ENCODE data around the gene LAMA4.

Gene LAMA4

DNA sequence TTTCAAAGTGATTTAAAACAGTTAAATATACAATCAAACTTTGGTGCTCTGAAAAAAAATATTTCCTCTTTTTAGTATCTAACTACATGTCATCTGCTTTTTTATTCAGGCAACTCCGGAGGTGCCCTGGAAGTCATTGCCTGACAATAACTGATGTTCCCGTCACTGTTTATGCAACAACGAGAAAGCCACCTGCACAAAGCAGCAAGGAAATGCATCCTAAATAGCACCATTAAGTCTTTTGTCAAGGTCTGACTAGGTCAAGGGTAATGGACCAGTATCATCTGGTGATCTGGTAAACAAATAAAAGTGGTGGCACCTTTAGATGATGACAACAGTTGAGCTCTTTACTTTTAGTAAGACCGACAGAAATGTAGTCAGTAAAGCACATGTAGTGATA lies 153.8 kb downstream of the LAMA4 start:
- H3K27ac ChIP-seq, result no peak overlapping the region
- TF ChIP-seq, protein P1, sequence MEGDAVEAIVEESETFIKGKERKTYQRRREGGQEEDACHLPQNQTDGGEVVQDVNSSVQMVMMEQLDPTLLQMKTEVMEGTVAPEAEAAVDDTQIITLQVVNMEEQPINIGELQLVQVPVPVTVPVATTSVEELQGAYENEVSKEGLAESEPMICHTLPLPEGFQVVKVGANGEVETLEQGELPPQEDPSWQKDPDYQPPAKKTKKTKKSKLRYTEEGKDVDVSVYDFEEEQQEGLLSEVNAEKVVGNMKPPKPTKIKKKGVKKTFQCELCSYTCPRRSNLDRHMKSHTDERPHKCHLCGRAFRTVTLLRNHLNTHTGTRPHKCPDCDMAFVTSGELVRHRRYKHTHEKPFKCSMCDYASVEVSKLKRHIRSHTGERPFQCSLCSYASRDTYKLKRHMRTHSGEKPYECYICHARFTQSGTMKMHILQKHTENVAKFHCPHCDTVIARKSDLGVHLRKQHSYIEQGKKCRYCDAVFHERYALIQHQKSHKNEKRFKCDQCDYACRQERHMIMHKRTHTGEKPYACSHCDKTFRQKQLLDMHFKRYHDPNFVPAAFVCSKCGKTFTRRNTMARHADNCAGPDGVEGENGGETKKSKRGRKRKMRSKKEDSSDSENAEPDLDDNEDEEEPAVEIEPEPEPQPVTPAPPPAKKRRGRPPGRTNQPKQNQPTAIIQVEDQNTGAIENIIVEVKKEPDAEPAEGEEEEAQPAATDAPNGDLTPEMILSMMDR (conservative IDR thresholded peaks at IDR 0.05), result no peak
- no peak for TF ChIP-seq ZFX (IDR thresholded peaks at IDR 0.05)

DNA sequence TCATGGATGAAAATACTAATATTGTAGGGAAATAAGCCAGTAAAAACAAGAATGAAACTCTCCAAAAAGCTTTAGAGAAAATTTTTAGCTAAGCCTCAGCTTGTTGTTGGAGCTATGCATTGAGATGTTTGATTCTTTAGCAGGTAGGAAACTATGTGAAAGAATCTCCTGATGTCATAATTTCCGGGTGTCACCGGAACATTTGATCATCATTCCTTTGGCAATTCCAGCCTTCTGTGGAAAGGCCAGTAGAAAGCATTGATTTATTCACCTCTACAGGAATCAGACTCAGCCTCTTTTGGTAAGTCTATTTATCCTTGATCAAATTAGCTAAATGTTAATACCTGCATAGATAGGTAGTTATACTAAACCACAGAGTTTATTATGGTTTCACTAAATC lies 157.5 kb downstream of the LAMA4 start:
- TF ChIP-seq, protein P1 (conservative IDR thresholded peaks at IDR 0.05), result no peak
- no peak for TF ChIP-seq ZFX (IDR thresholded peaks at IDR 0.05)
- H3K27ac ChIP-seq, result no peak overlapping the region

DNA sequence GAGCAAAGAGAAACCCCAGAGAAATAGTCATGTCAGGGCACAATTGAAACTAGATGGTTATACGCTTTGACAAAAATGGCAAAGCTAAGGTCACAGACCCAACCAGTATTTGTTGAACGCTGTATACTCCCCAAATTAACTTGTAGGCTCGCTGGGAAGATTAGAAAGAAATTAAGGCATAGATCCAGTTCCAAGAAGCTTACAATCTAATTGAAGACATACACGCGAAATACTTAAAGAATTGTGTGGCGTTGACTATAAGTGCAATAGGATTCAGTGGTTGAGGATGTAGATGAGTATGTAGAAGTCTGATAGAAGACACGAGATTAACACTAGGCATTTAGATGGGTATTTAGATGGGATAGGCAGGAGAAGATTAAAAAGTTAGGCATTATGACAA lies 166.5 kb downstream of the LAMA4 start:
- no peak overlapping the region for H3K27ac ChIP-seq
- no peak for TF ChIP-seq ZFX (IDR thresholded peaks at IDR 0.05)
- TF ChIP-seq, protein P1 (conservative IDR thresholded peaks at IDR 0.05), result no peak

DNA sequence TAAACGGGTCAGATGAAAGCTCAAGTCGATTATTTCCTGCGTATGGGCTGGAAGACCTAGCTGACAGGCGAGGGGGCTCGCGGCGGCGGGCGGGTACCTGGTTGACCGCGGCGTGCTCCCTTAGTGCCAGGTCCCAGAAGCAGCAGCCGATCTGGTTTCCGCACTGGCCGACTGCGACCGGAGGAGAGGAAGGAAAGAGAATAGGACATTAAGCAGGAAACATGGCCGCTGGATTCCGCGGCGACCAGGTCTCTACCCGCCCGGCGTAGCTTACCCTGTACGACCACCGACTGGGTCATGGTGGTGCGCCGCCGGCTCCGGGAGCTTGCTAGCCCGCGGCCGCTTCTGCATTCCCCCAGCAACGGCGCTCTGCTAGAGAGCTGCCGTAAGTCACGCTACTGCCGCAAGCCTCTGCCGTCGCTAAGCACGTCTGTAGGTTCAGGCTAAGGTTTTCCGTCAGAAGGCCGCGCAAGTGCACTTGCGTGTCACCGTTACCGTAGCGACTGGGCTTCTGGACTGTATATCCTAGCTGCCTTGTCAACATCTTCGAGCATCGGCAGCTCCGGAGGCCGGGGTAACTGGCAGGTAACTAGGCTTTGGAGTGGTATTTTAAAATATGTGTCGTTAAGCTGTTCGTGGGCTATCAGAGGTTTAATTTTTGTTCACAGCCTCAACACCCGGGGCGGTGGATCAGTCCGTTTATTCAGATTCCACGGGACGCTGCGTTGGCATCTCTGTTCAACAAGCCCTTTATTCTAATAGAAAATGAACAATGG lies 167.0 kb downstream of the LAMA4 start, which contains the start of the genes FAM229B and TUBE1:
Gene FAM229B (plus strand): TSS at position 456 of the 776 bp plus-strand sequence. CDS start 11,693 bp downstream, outside the sequence.
Gene TUBE1 (minus strand): TSS at position 347 of the 776 bp plus-strand sequence. CDS start 48 bp downstream, at position 299.
- H3K27ac ChIP-seq, result peak within 1 kb of the TSS; percentile 71
- TF ChIP-seq, protein P1 (conservative IDR thresholded peaks at IDR 0.05), result no peak
- no peak for TF ChIP-seq ZFX (IDR thresholded peaks at IDR 0.05)

DNA sequence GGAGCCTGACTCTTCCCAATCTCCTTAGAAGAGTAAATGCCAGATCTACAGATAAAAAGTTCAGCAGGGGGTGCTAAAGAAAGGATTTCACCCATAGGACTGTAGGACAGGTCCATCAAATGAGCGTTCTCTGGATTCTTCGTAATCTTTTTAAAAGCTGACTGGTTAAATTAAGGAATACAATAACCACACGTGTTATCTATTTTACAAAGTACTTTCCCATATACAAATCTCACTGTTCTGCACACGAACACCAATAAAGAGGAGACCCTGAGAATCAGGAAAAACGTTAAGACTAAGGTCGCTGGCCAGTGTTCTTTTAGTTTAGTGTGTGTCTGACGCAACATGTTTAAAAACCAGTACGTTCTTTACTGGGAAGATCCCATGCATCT lies 167.6 kb downstream of the LAMA4 start:
- peak overlapping the region; percentile 71 for H3K27ac ChIP-seq

DNA sequence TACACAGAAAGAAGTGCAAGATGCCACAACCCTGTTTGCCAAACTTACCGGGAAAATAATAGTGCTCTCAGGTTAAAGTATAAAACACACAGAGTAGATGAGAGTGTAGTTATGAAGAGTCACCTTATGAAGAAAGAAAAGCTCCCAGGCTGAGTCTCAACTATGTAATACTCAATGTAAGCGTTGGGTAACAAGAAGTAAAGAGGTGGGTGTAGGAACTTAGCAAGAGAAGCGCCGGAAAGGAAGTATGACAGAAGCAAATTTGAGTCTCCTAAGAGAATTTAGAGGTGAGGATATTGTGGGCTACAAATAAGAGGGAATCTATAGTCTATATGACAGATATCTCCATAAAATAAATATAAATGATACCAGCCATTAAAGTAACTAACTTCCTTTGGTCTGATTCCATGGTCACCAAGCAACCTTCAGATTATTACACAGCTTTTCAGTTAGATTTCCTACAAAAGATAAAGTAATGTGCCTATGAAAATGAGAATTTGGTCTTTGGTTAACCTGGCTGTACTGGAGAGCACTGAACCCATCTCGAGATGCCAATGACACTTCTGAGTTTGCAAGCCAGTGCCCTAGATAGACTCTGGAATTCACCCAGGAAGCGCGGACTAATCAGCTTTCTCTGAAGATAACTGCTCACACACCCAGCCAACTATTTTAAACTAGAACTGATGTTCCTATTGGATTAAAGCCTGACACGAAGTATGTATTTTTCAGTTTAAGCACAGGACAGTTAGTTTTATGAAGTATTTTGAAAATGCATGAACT lies 168.9 kb downstream of the LAMA4 start:
- TF ChIP-seq ZFX (IDR thresholded peaks at IDR 0.05), result no peak
- TF ChIP-seq, protein P1 (conservative IDR thresholded peaks at IDR 0.05), result no peak
- H3K27ac ChIP-seq, result no peak overlapping the region

More for the DNA sequence above, 167.6 kb downstream of the LAMA4 start:
- no peak for TF ChIP-seq ZFX (IDR thresholded peaks at IDR 0.05)
- TF ChIP-seq, protein P1 (conservative IDR thresholded peaks at IDR 0.05), result peak; percentile 42

DNA sequence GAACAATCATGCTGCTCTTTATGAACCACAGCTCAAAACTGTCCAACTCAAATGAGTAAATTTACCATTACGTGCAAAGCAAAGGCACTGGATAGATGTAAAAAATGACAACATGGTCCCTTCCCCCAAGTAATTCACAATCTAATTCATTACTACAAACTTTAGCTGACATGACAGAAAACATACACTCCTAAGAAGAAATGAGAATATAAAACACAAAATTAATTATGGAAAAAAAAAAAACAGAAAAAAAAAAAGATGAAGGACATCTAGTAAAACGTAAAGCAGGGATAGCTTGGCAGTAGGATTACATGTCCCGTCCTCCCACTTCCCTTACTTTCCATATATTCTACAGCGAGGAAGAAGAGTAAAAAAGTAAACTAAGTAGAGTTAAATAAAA lies 172.8 kb downstream of the LAMA4 start:
- TF ChIP-seq ZFX (IDR thresholded peaks at IDR 0.05), result no peak
- TF ChIP-seq, protein P1 (conservative IDR thresholded peaks at IDR 0.05), result no peak
- no peak overlapping the region for H3K27ac ChIP-seq

Measured in C4-2B (cell line).